H9 (cell line): ENCODE data around the gene ABL2. TPM values are rescaled to one million over a fixed set of nuclear protein-coding genes. Genes with fewer than 3 reads are reported as not detected.

ENCODE experiments used
- DNase-seq: peaks from one replicate; pipeline ENCODE4 v3.0.0-alpha.2; 2017
- H2AFZ ChIP-seq: one replicate; pipeline ENCODE4 v1.6.1; 2013; ENCODE audit warnings: mild to moderate bottlenecking, low read length, control low read depth, moderate library complexity
- H2AK5ac ChIP-seq: 2 replicates; pipeline ENCODE4 v1.6.1; 2013; ENCODE audit warnings: low read length, control low read depth, mixed read lengths; ENCODE audit not compliant: insufficient read length
- H2BK120ac ChIP-seq: one replicate; pipeline ENCODE4 v1.6.1; 2013; ENCODE audit warnings: low read depth, mild to moderate bottlenecking, low read length, control low read depth, inconsistent platforms; ENCODE audit not compliant: poor library complexity, severe bottlenecking
- H2BK12ac ChIP-seq: 2 replicates; pipeline ENCODE4 v1.6.1; 2013; ENCODE audit warnings: low read length, control low read depth, mixed read lengths, low read depth; ENCODE audit not compliant: insufficient read length
- H2BK15ac ChIP-seq: 2 replicates; pipeline ENCODE4 v1.6.1; 2013; ENCODE audit warnings: low read depth, low read length, control low read depth
- H2BK20ac ChIP-seq: one replicate; pipeline ENCODE4 v1.6.1; 2013; ENCODE audit warnings: low read depth, mild to moderate bottlenecking, low read length, control low read depth, inconsistent platforms; ENCODE audit not compliant: poor library complexity, severe bottlenecking
- H2BK5ac ChIP-seq: 2 replicates; pipeline ENCODE4 v1.6.1; 2013; ENCODE audit warnings: low read length, control low read depth, mixed read lengths; ENCODE audit not compliant: insufficient read length
- H3K14ac ChIP-seq: 2 replicates; pipeline ENCODE4 v1.6.1; 2013; ENCODE audit warnings: low read length, control low read depth; ENCODE audit not compliant: insufficient read depth
- H3K18ac ChIP-seq: 2 replicates; pipeline ENCODE4 v1.6.1; 2013; ENCODE audit warnings: low read depth, mild to moderate bottlenecking, mixed read lengths, low read length, control low read depth; ENCODE audit not compliant: insufficient read length
- H3K23ac ChIP-seq: 2 replicates; pipeline ENCODE4 v1.6.1; 2013; ENCODE audit warnings: low read length, control low read depth, mixed read lengths, low read depth; ENCODE audit not compliant: insufficient read length
- H3K23me2 ChIP-seq: 2 replicates; pipeline ENCODE4 v1.6.1; 2013; ENCODE audit warnings: low read depth, mild to moderate bottlenecking, mixed read lengths, low read length, control low read depth; ENCODE audit not compliant: insufficient read length, poor library complexity, severe bottlenecking
- H3K27ac ChIP-seq: 2 replicates; pipeline ENCODE4 v1.5.1; 2013; ENCODE audit warnings: low read length, control low read depth, mixed read lengths, low read depth; ENCODE audit not compliant: insufficient read length
- H3K27me3 ChIP-seq: 2 replicates; pipeline ENCODE4 v1.6.1; 2013; ENCODE audit warnings: low read length, control low read depth, inconsistent platforms; ENCODE audit not compliant: insufficient read depth
- H3K4ac ChIP-seq: 2 replicates; pipeline ENCODE4 v1.6.1; 2013; ENCODE audit warnings: low read depth, mild to moderate bottlenecking, control low read depth, inconsistent platforms, low read length, moderate library complexity
- H3K4me1 ChIP-seq: 2 replicates; pipeline ENCODE4 v1.6.1; 2013; ENCODE audit warnings: low read length, control low read depth, inconsistent platforms; ENCODE audit not compliant: insufficient read depth
- H3K4me2 ChIP-seq: 2 replicates; pipeline ENCODE4 v1.6.1; 2013; ENCODE audit warnings: low read length, control low read depth, mixed read lengths; ENCODE audit not compliant: insufficient read length, insufficient read depth
- H3K56ac ChIP-seq: 2 replicates; pipeline ENCODE4 v1.6.1; 2013; ENCODE audit warnings: low read depth, mild to moderate bottlenecking, mixed read lengths, low read length, control low read depth; ENCODE audit not compliant: insufficient read length
- H3K79me1 ChIP-seq: 2 replicates; pipeline ENCODE4 v1.6.1; 2013; ENCODE audit warnings: low read depth, mild to moderate bottlenecking, moderate library complexity, low read length, control low read depth, inconsistent platforms; ENCODE audit not compliant: insufficient read depth, poor library complexity, severe bottlenecking
- H3K79me2 ChIP-seq: 2 replicates; pipeline ENCODE4 v1.6.1; 2013; ENCODE audit warnings: low read length, control low read depth, inconsistent platforms; ENCODE audit not compliant: insufficient read depth
- H3K9ac ChIP-seq: 2 replicates; pipeline ENCODE4 v1.6.1; 2013; ENCODE audit warnings: low read length, control low read depth, mixed read lengths; ENCODE audit not compliant: insufficient read length; ENCODE audit errors: extremely low read depth
- H3K9me3 ChIP-seq: one replicate; pipeline ENCODE4 v1.6.1; 2013; ENCODE audit warnings: low read depth, low read length, inconsistent platforms; ENCODE audit not compliant: control insufficient read depth
- H3T11ph ChIP-seq: one replicate; pipeline ENCODE4 v1.6.1; 2013; ENCODE audit warnings: mild to moderate bottlenecking, low read length, control low read depth, inconsistent platforms
- H4K20me1 ChIP-seq: one replicate; pipeline ENCODE4 v1.6.1; 2013; ENCODE audit not compliant: control insufficient read depth, insufficient read length, insufficient read depth
- H4K5ac ChIP-seq: 2 replicates; pipeline ENCODE4 v1.6.1; 2013; ENCODE audit warnings: low read depth, mild to moderate bottlenecking, mixed read lengths, low read length, control low read depth; ENCODE audit not compliant: insufficient read length
- H4K8ac ChIP-seq: replicated peaks from 2 replicates; pipeline ENCODE4 v1.6.1; 2013; ENCODE audit warnings: low read length, control low read depth, mixed read lengths, low read depth; ENCODE audit not compliant: insufficient read length
- H4K91ac ChIP-seq: 2 replicates; pipeline ENCODE4 v1.6.1; 2013; ENCODE audit warnings: low read depth, mild to moderate bottlenecking, moderate library complexity, mixed read lengths, low read length, control low read depth; ENCODE audit not compliant: insufficient read length
- H3K27ac Mint-ChIP-seq, 3 experiments: 2 replicates in 2 of 3; 3 replicates in 1 of 3; pipeline ENCODE4 v1.8.0; 2020 to 2021; ENCODE audit warnings: mixed read lengths in 3 of 3, mild to moderate bottlenecking in 1 of 3, moderate library complexity in 1 of 3
- H3K27me3 Mint-ChIP-seq: 2 replicates; pipeline ENCODE4 v1.8.0; 2021; ENCODE audit warnings: low read depth, mild to moderate bottlenecking, moderate library complexity, mixed read lengths
- H3K36me3 Mint-ChIP-seq, 3 experiments: 2 replicates in 2 of 3; 3 replicates in 1 of 3; pipeline ENCODE4 v1.8.0; 2020 to 2021; ENCODE audit warnings: low read depth in 3 of 3, mixed read lengths in 3 of 3; ENCODE audit not compliant: insufficient read depth in 1 of 3
- H3K4me1 Mint-ChIP-seq, 2 experiments: 2 replicates each; pipeline ENCODE4 v1.8.0; 2020; ENCODE audit warnings: mixed read lengths in 2 of 2
- H3K4me3 Mint-ChIP-seq, 2 experiments: 2 replicates in 1 of 2; 3 replicates in 1 of 2; pipeline ENCODE4 v1.8.0; 2020 to 2021; ENCODE audit warnings: mild to moderate bottlenecking in 2 of 2, mixed read lengths in 2 of 2, moderate library complexity in 1 of 2
- H3K9me3 Mint-ChIP-seq, 2 experiments: 2 replicates in 1 of 2; 3 replicates in 1 of 2; pipeline ENCODE4 v1.8.0; 2020; ENCODE audit warnings: mild to moderate bottlenecking in 2 of 2, mixed read lengths in 2 of 2, moderate library complexity in 1 of 2
- CTCF ChIP-seq: fragments of 200-600 bp; sonication (generic); conservative IDR thresholded peaks from 3 replicates; pipeline ENCODE4 v1.8.0; 2021; ENCODE audit warnings: antibody characterized with exemption, mild to moderate bottlenecking
- WGBS: extraction: QIAGEN DNeasy Blood & Tissue Kit; methylation state at CpG from one replicate; pipeline ENCODE4 v1.1.7; 2013; ENCODE audit warnings: missing lambda C conversion rate, low lambda C conversion rate, mixed read lengths; ENCODE audit not compliant: insufficient read length; ENCODE audit errors: extremely low coverage; 5-methylcytosine and 5-hydroxymethylcytosine counted together
- total RNA-seq: library from RNA; stranded (reverse); gene quantifications from 2 replicates; pipeline ENCODE4 v1.2.1, GENCODE V29; 2021

ABL2 gene
- total RNA-seq, 1 experiment from 2014 or later: 21.2 TPM

DNA sequence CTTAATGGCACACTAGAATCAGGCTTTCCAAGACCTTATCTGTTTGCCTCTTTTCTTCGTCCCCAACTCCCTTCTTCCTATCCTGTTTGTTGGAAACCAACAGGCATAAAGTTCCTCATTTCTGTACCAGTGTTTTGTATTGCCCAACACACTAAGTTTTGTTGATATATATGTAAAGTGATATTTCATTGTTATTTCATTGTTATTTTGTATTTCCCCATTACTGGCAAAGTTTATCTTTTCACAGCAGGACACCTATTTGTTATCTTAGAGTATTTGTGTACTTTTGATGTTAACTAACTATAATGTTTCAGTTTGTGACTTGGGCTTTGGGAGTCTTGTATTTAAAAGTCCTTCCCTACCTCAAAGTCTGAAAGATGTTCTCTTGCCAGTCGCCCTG lies 176.7 kb downstream of the ABL2 start:
- Histone ChIP-seq H3K9ac (no peak overlapping the region), H3K56ac (no peak overlapping the region), H4K91ac (no peak overlapping the region), H2BK12ac (no peak overlapping the region), H3K79me2 (no peaks in the 10 kb centered on the region), H3K4me2 (no peak overlapping the region), H3K27ac (no peak overlapping the region), H4K20me1 (no peaks in the 10 kb centered on the region), H3K23me2 (no peaks in the 10 kb centered on the region), H3K23ac (no peak overlapping the region), H4K8ac (no peak overlapping the region), H2BK20ac (no peak overlapping the region), H2BK15ac (no peak overlapping the region), H2BK120ac (no peak overlapping the region), H4K5ac (no peak overlapping the region), H3K4me1 (no peaks in the 10 kb centered on the region), H2AFZ (no peak overlapping the region), H3K9me3 (no peaks in the 10 kb centered on the region), H3K79me1 (no peaks in the 10 kb centered on the region), H3K14ac (no peak overlapping the region), H2AK5ac (no peak overlapping the region), H3K4ac (no peak overlapping the region), H3K18ac (no peak overlapping the region), H2BK5ac (no peak overlapping the region), H3T11ph (no peak overlapping the region), H3K27me3 (no peaks in the 10 kb centered on the region)
- no peak for DNase-seq
- H3K36me3 Mint-ChIP-seq: peaks cover 17 to 27% (median 26%) of the 10 kb centered on the region in 3 experiments
- no peaks in the 10 kb centered on the region for H3K27me3 Mint-ChIP-seq
- TF ChIP-seq CTCF: no peak
- 0 out of 5 replicates have a peak, but pooled peaks cover 0 to 2% of the 10 kb centered on the region in 2 experiments for H3K9me3 Mint-ChIP-seq
- H3K27ac Mint-ChIP-seq: no peak overlapping the region; a peak in 1 of 7 replicates
- no CpG with 5 or more reads among the region's 2 CpGs for WGBS
- H3K4me3 Mint-ChIP-seq: no peak overlapping the region
- peaks cover 3 to 5% of the 10 kb centered on the region in 2 experiments; a peak in 3 of 4 replicates for H3K4me1 Mint-ChIP-seq

Other genes with a start within 250 kb of the ABL2 start
- gene FAM20B, start 203.8 kb downstream of the ABL2 start, total RNA-seq: 32.8 and 35.4 TPM in 2 replicates
- gene TOR3A, start 147.6 kb downstream of the ABL2 start, total RNA-seq: 25.6 and 27.3 TPM in 2 replicates
- gene SOAT1, start 64.1 kb upstream of the ABL2 start, total RNA-seq: 7.5 and 8.8 TPM in 2 replicates
- 0.46 and 0.48 TPM in 2 replicates for gene AXDND1, start 136.3 kb upstream of the ABL2 start, total RNA-seq